22Rv1 (cell line): ENCODE results near the gene ERMP1.

Experiments
- H3K27ac ChIP-seq: fragments of 450-650 bp; 2 replicates; pipeline ENCODE4 v1.5.1; 2017
- CTCF ChIP-seq: fragments of 450-650 bp; IDR thresholded peaks from 2 replicates; pipeline ENCODE4 v1.5.1; 2017; ENCODE audit warnings: mild to moderate bottlenecking
- ZFX ChIP-seq: fragments of 450-650 bp; IDR thresholded peaks from 2 replicates; pipeline ENCODE4 v1.6.1; 2017; ENCODE audit warnings: antibody characterized with exemption, borderline replicate concordance

Gene ERMP1

GRCh38 chr9:5756633-5757032 is 76.3 kb downstream of the ERMP1 start:
- TF ChIP-seq CTCF (no peak), ZFX (no peak)
- no peak overlapping the region for H3K27ac ChIP-seq

DNA sequence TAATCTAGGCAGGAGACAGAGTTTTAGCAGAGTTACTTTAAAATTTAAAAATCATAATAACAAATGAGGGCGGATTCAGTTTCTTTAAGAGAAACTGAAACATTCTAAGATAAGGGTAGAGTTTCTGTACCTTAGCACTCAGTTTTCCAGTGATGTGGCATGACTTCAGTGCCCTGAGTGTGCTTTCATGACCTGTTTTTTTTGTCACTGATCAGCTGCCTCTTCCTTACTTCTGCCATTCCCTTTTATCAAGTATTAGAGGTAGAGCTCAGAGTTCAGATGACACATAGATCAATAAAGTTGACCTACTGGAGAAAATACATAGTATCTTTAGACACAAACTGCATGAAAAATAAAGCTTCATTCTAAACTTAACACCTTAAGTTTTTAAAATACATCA is 82.3 kb downstream of the ERMP1 start:
- no peak for TF ChIP-seq CTCF
- no peak for TF ChIP-seq ZFX
- H3K27ac ChIP-seq, result no peak overlapping the region

GRCh38 chr9:5749306-5749705 is 83.6 kb downstream of the ERMP1 start:
- TF ChIP-seq CTCF (no peak), ZFX (no peak)
- no peak overlapping the region for H3K27ac ChIP-seq

DNA sequence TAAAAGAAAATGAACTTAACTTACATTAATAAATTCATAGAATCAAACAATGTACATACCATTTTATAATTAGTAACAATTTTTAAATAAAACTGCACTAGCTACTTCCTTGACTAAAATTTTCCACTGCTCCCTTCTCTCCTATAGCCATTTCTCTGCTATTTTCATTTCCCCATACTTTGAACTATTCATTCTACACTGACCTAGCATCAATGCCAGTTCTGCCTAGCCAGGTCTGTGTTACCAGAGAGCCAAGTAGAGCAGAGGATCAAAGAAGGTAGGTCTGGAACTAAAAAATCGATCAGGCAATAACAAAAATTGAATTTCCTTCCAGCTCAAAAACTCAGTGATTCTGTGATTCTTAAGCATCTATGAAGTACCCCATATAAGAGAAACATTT is 84.5 kb downstream of the ERMP1 start:
- no peak overlapping the region for H3K27ac ChIP-seq
- no peak for TF ChIP-seq CTCF
- no peak for TF ChIP-seq ZFX

- H3K27ac ChIP-seq, result no peak overlapping the region
- no peak for TF ChIP-seq ZFX
- no peak for TF ChIP-seq CTCF
Observed at GRCh38 chr9:5743109-5743508, 89.8 kb downstream of the ERMP1 start.

GRCh38 chr9:5736563-5737346 is 96.2 kb downstream of the ERMP1 start:
- H3K27ac ChIP-seq, result no peak overlapping the region
- no peak for TF ChIP-seq ZFX
- no peak for TF ChIP-seq CTCF

DNA sequence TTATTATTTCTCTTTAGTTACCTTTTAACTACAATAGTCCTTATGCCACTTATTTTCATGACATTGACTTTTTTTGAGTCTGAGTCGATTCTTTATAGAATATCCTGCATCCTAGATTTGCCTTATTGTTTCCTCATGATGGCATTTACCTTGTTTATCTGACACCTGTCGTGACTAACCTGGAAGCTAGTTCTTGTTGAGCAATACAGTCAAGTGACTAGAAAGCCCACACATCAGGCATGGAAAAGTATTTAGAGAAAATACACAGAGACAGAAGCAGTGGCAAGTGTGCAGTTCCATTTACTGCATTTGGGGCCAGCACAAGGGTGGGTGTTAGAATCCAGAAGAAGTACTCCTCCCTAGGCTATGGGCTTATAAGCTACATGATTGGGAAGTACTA is 97.8 kb downstream of the ERMP1 start:
- no peak overlapping the region for H3K27ac ChIP-seq
- TF ChIP-seq ZFX (no peak), CTCF (no peak)
